ENCODE data around the gene RAB11FIP2. TPM values are rescaled to one million over a fixed set of nuclear protein-coding genes. Genes with fewer than 3 reads are reported as not detected.

Gene RAB11FIP2
- total and polyA plus RNA-seq, 2 of the 4 experiments (the other 2 are of a cell fraction), result 3.6 to 16.1 TPM

- H3K4me3 ChIP-seq (ENCODE audit: insufficient read depth, low read depth, low read length), result no peak overlapping the region
- no peak overlapping the region for H3K27ac ChIP-seq (ENCODE audit: insufficient read depth, low read length)
- no peaks in the 10 kb centered on the region for H4K20me1 ChIP-seq (ENCODE audit: insufficient read depth, low read length)
- no CpG with 5 or more reads among the region's 5 CpGs for WGBS, 2 experiments (ENCODE audit: extremely low coverage in 2 of 2, insufficient read length in 1 of 2)
- no peak overlapping the region for H3K4me2 ChIP-seq (ENCODE audit: low read depth, low read length)
- H2AK5ac ChIP-seq (ENCODE audit: low read depth, low read length), result no peak overlapping the region
- dilution Hi-C loops (cut with HindIII; ENCODE audit: low sequenced_read_pairs, unreplicated experiment) (no loop called here), intact Hi-C loops (cut with micrococcal nuclease) (no loop called here), in situ Hi-C loops (cut with MboI; ENCODE audit: low sequenced_read_pairs) (no loop called here)
- H2BK5ac ChIP-seq (ENCODE audit: low read depth, low read length, poor library complexity, severe bottlenecking), result no peak overlapping the region
- POLR2A ChIA-PET (ENCODE audit: unreplicated experiment), result no interaction called here
- no peak overlapping the region for H3K4ac ChIP-seq (ENCODE audit: low read depth, low read length)
- H2BK15ac ChIP-seq (ENCODE audit: low read depth, low read length), result no peak overlapping the region
- H2BK20ac ChIP-seq (ENCODE audit: low read depth, low read length), result no peak overlapping the region
- H4K91ac ChIP-seq (ENCODE audit: insufficient read depth, low read depth, low read length), result no peak overlapping the region
- H3K9me1 ChIP-seq (ENCODE audit: insufficient read depth, low read length), result 0 out of 2 replicates have a peak, but pooled peaks cover 3% of the 10 kb centered on the region
- H3K9ac ChIP-seq (ENCODE audit: low read depth, low read length), result no peak overlapping the region
- no peaks in the 10 kb centered on the region for H3K4me1 ChIP-seq (ENCODE audit: control insufficient read depth, insufficient read depth, low read length)
- H2AK9ac ChIP-seq (replicated peaks; ENCODE audit: low read depth, low read length, poor library complexity), result no peak overlapping the region
- no peak overlapping the region; the same call in 1 of the 2 replicates for H3K14ac ChIP-seq (replicated peaks; ENCODE audit: low read depth, low read length)
- no peak for TF ChIP-seq CEBPB (IDR thresholded peaks at IDR 0.05; ENCODE audit: low read depth, low read length)
- TF ChIP-seq POLR2A (IDR thresholded peaks at IDR 0.05; ENCODE audit: low read depth, low read length), result no peak
- no peak for TF ChIP-seq ELK1 (IDR thresholded peaks at IDR 0.05; ENCODE audit: borderline replicate concordance, low read depth, low read length)
- no peak for TF ChIP-seq CHD1 (IDR thresholded peaks at IDR 0.05; ENCODE audit: low read depth, low read length)
- no peak for TF ChIP-seq USF2 (IDR thresholded peaks at IDR 0.05; ENCODE audit: low read depth, low read length)
- no peak for TF ChIP-seq MXI1 (IDR thresholded peaks at IDR 0.05; ENCODE audit: borderline replicate concordance, low read depth, low read length)
- no peak for TF ChIP-seq FOS (IDR thresholded peaks at IDR 0.05; ENCODE audit: low read depth, low read length)
- no peak for TF ChIP-seq CTCF (conservative IDR thresholded peaks at IDR 0.05; ENCODE audit: low read depth, low read length)
- no peak for TF ChIP-seq BHLHE40 (IDR thresholded peaks at IDR 0.05; ENCODE audit: low read depth, low read length)
- H3K79me1 ChIP-seq (ENCODE audit: low read depth in 1 of 2, low read length in 2 of 2), result peaks cover 0 to 4% of the 10 kb centered on the region in 2 experiments; a peak in 1 of 4 replicates
- BruUV-seq (replicated peaks), result no TSS peak
- no peak for ATAC-seq (ENCODE audit: low read depth)
- H4K5ac ChIP-seq (ENCODE audit: low read depth, low read length), result no peak overlapping the region
- no peak for DNase-seq
- H3K56ac ChIP-seq (ENCODE audit: extremely low read depth, insufficient read depth, low read length), result no peak overlapping the region
- CTCF ChIA-PET, result no interaction called here
- H3K9me3 ChIP-seq (ENCODE audit: control insufficient read depth, insufficient read depth, low read length), result no peaks in the 10 kb centered on the region
- H3K23ac ChIP-seq (ENCODE audit: low read depth, low read length), result no peak overlapping the region
- H3K27me3 ChIP-seq (ENCODE audit: control insufficient read depth, insufficient read depth, low read length), result no peaks in the 10 kb centered on the region
- H2BK120ac ChIP-seq (ENCODE audit: low read depth, low read length), result no peak overlapping the region
- H2AFZ ChIP-seq (replicated peaks; ENCODE audit: low read length, poor library complexity), result no peak overlapping the region
- no peak overlapping the region for H3K18ac ChIP-seq (ENCODE audit: low read depth, low read length)
- peaks cover 3% of the 10 kb centered on the region; the same call in 1 of the 2 replicates for H3K36me3 ChIP-seq (ENCODE audit: control insufficient read depth, insufficient read depth, low read length)
- no peak overlapping the region for H4K8ac ChIP-seq (ENCODE audit: low read depth in 2 of 2, low read length in 2 of 2)
Observed at GRCh38 chr10:118017850-118018249, 28.9 kb downstream of the RAB11FIP2 start.
